Stomach (tissue), 4 donors: ENCODE results near the gene USP3.
"Not testable (repeated sequence)": the region's sequence is repeated elsewhere in the genome, so short reads cannot be mapped to it uniquely, and the experiment has no call there.

Experiments
- EP300 ChIP-seq: sonication (generic); formaldehyde crosslinking; IDR thresholded peaks from one replicate; pipeline ENCODE4 v1.6.1; 2017; ENCODE audit warnings: antibody characterized with exemption
- POLR2A ChIP-seq, 4 donors: fragments of 450-650 bp; IDR thresholded peaks; one replicate each; pipeline ENCODE4 v1.6.1; 2016; ENCODE audit warnings: antibody characterized with exemption in 4 of 4, control low read depth in 2 of 4, mild to moderate bottlenecking in 1 of 4, moderate library complexity in 1 of 4
- POLR2AphosphoS5 ChIP-seq, 3 donors: sonication (generic); formaldehyde crosslinking; IDR thresholded peaks; one replicate each; pipeline ENCODE4 v1.6.1; 2016; ENCODE audit warnings: antibody characterized with exemption in 3 of 3
- TF ChIP-seq, protein P1 (sequence below), 7 experiments: fragments of 450-650 bp in 4 of 7; fragments of 200-600 bp in 3 of 7; sonication (generic) in 3 of 7; IDR thresholded peaks; one replicate each; pipeline ENCODE4 v1.5.1; 2016 to 2019; ENCODE audit warnings: antibody characterized with exemption in 7 of 7, control low read depth in 2 of 7, mild to moderate bottlenecking in 1 of 7

DNA sequence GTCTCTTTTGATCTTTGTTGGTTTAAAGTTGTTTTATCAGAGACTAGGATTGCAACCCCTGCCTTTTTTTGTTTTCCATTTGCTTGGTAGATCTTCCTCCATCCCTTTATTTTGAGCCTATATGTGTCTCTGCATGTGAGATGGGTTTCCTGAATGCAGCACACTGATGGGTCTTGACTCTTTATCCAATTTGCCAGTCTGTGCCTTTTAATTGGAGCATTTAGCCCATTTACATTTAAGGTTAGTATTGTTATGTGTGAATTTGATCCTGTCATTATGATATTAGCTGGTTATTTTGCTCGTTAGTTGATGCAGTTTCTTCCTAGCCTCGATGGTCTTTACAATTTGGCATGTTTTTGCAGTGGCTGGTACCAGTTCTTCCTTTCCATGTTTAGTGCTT is 116.4 kb downstream of the USP3 start:
- not testable (repeated sequence) for TF ChIP-seq POLR2AphosphoS5 (IDR thresholded peaks at IDR 0.05); EP300; POLR2A (IDR thresholded peaks at IDR 0.05)
- TF ChIP-seq, protein P1, sequence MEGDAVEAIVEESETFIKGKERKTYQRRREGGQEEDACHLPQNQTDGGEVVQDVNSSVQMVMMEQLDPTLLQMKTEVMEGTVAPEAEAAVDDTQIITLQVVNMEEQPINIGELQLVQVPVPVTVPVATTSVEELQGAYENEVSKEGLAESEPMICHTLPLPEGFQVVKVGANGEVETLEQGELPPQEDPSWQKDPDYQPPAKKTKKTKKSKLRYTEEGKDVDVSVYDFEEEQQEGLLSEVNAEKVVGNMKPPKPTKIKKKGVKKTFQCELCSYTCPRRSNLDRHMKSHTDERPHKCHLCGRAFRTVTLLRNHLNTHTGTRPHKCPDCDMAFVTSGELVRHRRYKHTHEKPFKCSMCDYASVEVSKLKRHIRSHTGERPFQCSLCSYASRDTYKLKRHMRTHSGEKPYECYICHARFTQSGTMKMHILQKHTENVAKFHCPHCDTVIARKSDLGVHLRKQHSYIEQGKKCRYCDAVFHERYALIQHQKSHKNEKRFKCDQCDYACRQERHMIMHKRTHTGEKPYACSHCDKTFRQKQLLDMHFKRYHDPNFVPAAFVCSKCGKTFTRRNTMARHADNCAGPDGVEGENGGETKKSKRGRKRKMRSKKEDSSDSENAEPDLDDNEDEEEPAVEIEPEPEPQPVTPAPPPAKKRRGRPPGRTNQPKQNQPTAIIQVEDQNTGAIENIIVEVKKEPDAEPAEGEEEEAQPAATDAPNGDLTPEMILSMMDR (IDR thresholded peaks at IDR 0.05) = not testable (repeated sequence)
